Measurements from ENCODE around the gene ITIH1. TPM values are rescaled to one million over a fixed set of nuclear protein-coding genes. Genes with fewer than 3 reads are reported as not detected.

ITIH1 gene
- total RNA-seq, 1 donor from 2014 or later: 0.80 TPM

GRCh38 chr3:52830535-52831258 is 53.3 kb downstream of the ITIH1 start, which contains the start of gene ITIH4:
Gene ITIH4 (minus strand): TSS chr3:52830672. CDS start chr3:52830642, 30 bp downstream.
- H3K4me1 Mint-ChIP-seq: no peaks in the 10 kb centered on the region
- DNase-seq (no peak), ATAC-seq (ENCODE audit: low read depth) (no peak)
- no peaks in the 10 kb centered on the region for H3K9me3 Mint-ChIP-seq
- H3K27me3 Mint-ChIP-seq: no peaks in the 10 kb centered on the region
- ChIA-PET POLR2A (no interaction called here), CTCF (no interaction called here)
- TF ChIP-seq CTCF (IDR thresholded peaks at IDR 0.05): no peak
- intact Hi-C loops (cut with micrococcal nuclease): no loop called here
- H3K36me3 Mint-ChIP-seq (ENCODE audit: low read depth): peaks cover 6% of the 10 kb centered on the region
- H3K4me3 Mint-ChIP-seq: no peak within 1 kb of the TSS
- H3K27ac Mint-ChIP-seq: no peak within 1 kb of the TSS

- ChIA-PET POLR2A (no interaction called here), CTCF (no interaction called here)
- DNase-seq (no peak), ATAC-seq (ENCODE audit: low read depth) (no peak)
- H3K27me3 Mint-ChIP-seq: no peaks in the 10 kb centered on the region
- H3K27ac Mint-ChIP-seq: no peak overlapping the region
- no peaks in the 10 kb centered on the region for H3K9me3 Mint-ChIP-seq
- peaks cover 11% of the 10 kb centered on the region for H3K36me3 Mint-ChIP-seq (ENCODE audit: low read depth)
- H3K4me1 Mint-ChIP-seq: no peaks in the 10 kb centered on the region
- intact Hi-C loops (cut with micrococcal nuclease): no loop called here
- no peak overlapping the region for H3K4me3 Mint-ChIP-seq
- TF ChIP-seq CTCF (IDR thresholded peaks at IDR 0.05): no peak
Observed at GRCh38 chr3:52831500-52832301, 54.3 kb downstream of the ITIH1 start.

GRCh38 chr3:52833202-52833601 is 55.8 kb downstream of the ITIH1 start:
- peaks cover 18% of the 10 kb centered on the region for H3K36me3 Mint-ChIP-seq (ENCODE audit: low read depth)
- no peak for ATAC-seq (ENCODE audit: low read depth)
- no peak overlapping the region for H3K27ac Mint-ChIP-seq

GRCh38 chr3:52834871-52835501 is 57.6 kb downstream of the ITIH1 start, which contains the start of gene MUSTN1:
Gene MUSTN1 (minus strand): TSS chr3:52835019. CDS start chr3:52834948, 71 bp downstream.
- Mint-ChIP-seq H3K27me3 (no peaks in the 10 kb centered on the region), H3K9me3 (no peaks in the 10 kb centered on the region), H3K4me3 (no peak within 1 kb of the TSS), H3K27ac (no peak within 1 kb of the TSS), H3K4me1 (no peaks in the 10 kb centered on the region), H3K36me3 (ENCODE audit: low read depth) (peaks cover 23% of the 10 kb centered on the region)
- ChIA-PET POLR2A (no interaction called here), CTCF (no interaction called here)
- DNase-seq (no peak), ATAC-seq (ENCODE audit: low read depth) (no peak)
- intact Hi-C loops (cut with micrococcal nuclease): no loop called here
- TF ChIP-seq CTCF (IDR thresholded peaks at IDR 0.05): no peak

More at GRCh38 chr3:52833202-52833601, 55.8 kb downstream of the ITIH1 start:
- CTCF ChIA-PET: no interaction called here
- H3K9me3 Mint-ChIP-seq: no peaks in the 10 kb centered on the region
- no peak for TF ChIP-seq CTCF (IDR thresholded peaks at IDR 0.05)
- DNase-seq: no peak
- intact Hi-C loops (cut with micrococcal nuclease): no loop called here
- POLR2A ChIA-PET: no interaction called here
- no peaks in the 10 kb centered on the region for H3K4me1 Mint-ChIP-seq
- no peaks in the 10 kb centered on the region for H3K27me3 Mint-ChIP-seq
- no peak overlapping the region for H3K4me3 Mint-ChIP-seq

Data from activated B cell treated with CpG ODN at 0.5 μM for 24 hours (primary cell).